Fibroblast of the aortic adventitia (primary cell): ENCODE measurements around the gene PLCL2. TPM values are rescaled to one million over a fixed set of nuclear protein-coding genes. Genes with fewer than 3 reads are reported as not detected.

Experiments
- DNase-seq: peaks from one replicate; pipeline ENCODE4 v3.0.0-alpha.2; 2010; ENCODE audit warnings: low read depth
- H3K4me3 ChIP-seq: 2 replicates; pipeline ENCODE4 v1.5.1; 2011; ENCODE audit warnings: low read depth, mild to moderate bottlenecking, control low read depth, low read length, moderate library complexity
- total RNA-seq: library from RNA; depleted of rRNA; stranded (reverse); fragments of >200 nt; gene quantifications from 2 replicates; pipeline ENCODE4 v1.2.3, GENCODE V29; 2012; ENCODE audit warnings: low replicate concordance
- TF ChIP-seq, protein P1 (sequence below): IDR thresholded peaks from 2 replicates; pipeline ENCODE4 v1.5.1; 2011; ENCODE audit warnings: mild to moderate bottlenecking, low read length, control low read depth, inconsistent platforms; ENCODE audit not compliant: insufficient read depth

Gene PLCL2
- total RNA-seq, 1 donor = 11.6 TPM

DNA sequence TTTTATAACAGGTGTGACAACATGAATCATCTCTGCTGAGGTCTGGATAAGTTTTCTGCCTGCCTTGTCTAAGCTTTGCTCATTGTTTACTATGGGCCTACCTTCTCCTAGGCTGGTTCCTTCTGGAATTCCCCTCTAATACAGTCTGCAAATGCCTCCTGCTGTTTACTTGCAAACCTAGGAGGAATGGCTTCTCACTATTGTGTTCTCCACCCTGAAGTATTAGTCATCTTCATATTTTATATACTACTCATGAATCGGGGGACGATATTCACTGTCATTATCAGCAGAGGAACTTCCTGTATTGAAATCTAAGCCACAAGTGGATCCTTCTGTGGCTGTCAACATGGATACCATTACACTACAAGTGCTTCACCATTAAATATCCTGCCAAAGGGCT is 154.8 kb downstream of the PLCL2 start:
- peak; percentile 96 for DNase-seq
- TF ChIP-seq, protein P1, sequence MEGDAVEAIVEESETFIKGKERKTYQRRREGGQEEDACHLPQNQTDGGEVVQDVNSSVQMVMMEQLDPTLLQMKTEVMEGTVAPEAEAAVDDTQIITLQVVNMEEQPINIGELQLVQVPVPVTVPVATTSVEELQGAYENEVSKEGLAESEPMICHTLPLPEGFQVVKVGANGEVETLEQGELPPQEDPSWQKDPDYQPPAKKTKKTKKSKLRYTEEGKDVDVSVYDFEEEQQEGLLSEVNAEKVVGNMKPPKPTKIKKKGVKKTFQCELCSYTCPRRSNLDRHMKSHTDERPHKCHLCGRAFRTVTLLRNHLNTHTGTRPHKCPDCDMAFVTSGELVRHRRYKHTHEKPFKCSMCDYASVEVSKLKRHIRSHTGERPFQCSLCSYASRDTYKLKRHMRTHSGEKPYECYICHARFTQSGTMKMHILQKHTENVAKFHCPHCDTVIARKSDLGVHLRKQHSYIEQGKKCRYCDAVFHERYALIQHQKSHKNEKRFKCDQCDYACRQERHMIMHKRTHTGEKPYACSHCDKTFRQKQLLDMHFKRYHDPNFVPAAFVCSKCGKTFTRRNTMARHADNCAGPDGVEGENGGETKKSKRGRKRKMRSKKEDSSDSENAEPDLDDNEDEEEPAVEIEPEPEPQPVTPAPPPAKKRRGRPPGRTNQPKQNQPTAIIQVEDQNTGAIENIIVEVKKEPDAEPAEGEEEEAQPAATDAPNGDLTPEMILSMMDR = no peak
- no peak overlapping the region for H3K4me3 ChIP-seq

DNA sequence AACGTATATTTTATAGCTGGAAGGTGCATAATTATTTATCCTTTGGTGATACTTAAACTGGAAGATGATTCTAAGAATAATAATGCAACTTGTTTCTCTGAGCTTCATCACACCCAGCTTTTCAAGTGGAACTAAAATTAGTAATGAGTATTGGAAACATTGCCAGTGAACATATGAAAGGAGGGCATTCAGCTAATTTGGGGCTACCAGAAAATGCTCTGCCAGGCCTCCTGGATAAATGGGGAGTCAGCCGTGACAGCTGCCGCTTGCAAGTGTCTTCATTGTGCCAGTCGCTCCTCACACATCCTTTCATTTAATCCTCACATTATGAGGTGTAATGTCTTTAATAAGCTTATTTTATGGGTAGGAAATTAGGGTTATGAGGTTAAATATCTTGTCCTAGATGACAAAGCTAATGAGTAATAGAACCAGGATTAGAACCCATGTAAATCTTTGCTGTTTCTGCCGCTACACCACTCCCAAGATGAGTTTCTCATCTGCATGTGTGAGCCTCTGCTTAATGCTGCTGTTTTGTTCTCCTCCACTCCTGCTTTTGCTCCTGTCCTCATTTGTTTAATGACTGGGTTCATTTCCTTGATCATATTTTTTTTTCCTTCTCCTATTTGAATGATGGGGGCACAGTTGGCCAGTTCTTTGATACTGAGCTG is 155.7 kb downstream of the PLCL2 start:
- no peak overlapping the region for H3K4me3 ChIP-seq
- TF ChIP-seq, protein P1 = no peak
- DNase-seq = no peak

DNA sequence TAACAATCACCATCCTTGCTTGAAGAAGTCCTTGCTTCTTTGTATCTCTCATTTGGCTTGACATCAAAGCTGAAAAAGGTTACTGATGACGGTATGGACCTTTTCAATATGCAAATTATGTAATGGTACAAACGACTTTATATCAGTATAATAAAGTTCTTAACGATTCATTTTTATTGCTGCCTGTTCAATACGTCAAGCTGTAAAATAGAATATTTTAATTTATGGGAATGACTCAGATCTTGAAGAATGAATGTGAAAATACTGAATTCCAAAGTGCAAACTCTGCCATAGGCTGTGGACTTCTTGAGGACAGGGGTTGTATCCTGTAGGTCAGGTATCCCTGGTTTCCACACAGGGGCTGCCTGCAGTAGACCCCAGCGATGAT is 156.2 kb downstream of the PLCL2 start:
- TF ChIP-seq, protein P1 = no peak
- no peak for DNase-seq
- no peak overlapping the region for H3K4me3 ChIP-seq

DNA sequence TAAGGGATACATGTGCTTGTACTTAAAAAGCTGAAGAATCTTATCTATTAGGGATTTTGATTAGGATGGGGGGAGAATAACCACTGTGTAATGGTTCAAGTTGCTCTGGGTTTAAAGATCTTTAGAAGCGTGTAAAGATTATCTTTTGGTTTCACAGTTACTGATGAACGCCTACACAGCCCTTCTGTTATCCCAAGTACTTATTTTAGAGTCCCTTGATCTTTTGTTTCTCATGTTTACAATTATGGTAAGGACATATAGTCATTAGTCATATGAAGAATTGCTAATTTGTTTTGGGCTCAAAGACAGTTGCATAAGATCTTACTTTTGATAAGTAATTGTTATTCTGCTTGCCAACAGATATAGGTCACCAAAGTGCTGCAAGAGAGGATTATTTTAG is 160.1 kb downstream of the PLCL2 start:
- TF ChIP-seq, protein P1 = no peak
- no peak for DNase-seq
- H3K4me3 ChIP-seq = no peak overlapping the region

DNA sequence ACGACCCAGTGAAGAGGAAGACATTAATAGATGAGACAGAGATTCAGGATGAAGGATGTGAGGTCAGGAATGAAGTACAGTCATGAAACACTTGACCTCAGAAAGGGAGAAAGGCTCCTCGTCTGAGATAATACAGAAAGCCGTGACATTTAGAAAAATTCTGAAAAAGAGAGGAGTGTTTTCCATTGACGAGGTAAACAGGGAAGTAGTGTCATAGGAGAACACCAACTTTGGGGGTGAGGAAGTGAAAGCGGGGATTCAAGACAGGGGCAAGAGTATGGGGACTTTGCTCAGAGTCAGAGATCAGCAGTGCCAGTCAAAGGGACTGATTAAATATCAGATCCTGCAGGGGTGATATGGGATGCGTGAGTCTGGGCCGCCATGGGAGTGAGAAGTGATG is 160.9 kb downstream of the PLCL2 start:
- TF ChIP-seq, protein P1 = no peak
- H3K4me3 ChIP-seq = no peak overlapping the region
- DNase-seq = no peak

DNA sequence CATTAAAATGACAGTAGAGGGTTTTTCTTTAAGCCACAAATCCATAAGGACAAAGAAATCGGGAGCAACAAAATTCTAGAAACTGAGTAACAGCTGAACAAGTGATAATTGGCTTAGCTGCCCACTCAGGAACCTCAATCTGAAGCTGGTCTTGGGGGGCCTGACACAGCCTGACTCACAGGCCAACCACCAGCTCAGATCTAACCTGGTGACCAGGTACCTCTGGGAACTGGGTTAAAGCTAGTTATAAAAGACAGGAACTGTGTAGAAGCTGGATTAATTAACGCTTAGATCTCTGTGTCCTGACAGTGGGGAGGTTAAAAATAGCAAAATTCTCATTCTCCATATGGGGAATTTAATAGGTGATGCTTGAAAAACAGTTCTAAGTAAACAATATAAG is 161.9 kb downstream of the PLCL2 start:
- TF ChIP-seq, protein P1 = no peak
- no peak overlapping the region for H3K4me3 ChIP-seq
- no peak for DNase-seq

DNA sequence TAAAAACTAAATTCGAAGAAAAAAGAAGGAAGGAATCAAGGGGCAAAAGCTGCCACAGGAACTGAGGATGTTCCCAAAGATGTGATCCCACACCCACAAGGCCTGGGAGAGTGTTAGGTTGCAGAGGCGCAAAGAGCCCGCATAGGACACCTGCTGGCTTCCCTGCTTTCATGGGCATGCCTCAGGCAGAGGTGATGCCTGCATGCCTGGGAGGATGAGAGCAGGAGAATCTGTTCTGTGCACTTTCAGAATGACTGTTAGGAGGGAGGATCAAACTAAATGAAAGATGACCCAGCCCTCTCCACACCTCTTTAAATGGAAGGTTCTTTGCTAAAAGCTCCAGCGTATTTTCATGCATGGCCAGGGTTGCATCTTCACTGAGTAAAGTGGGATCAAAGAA is 162.4 kb downstream of the PLCL2 start:
- DNase-seq = no peak
- TF ChIP-seq, protein P1 = no peak
- H3K4me3 ChIP-seq = no peak overlapping the region
